SK-N-SH treated with all-trans-retinoic acid at 6 μM for 48 hours (cell line): ENCODE results near the gene MYCN.

ENCODE experiments used
- PPARA ChIP-seq: fragments of 250-450 bp; sonication (Bioruptor Pico); IDR thresholded peaks from 2 replicates; pipeline ENCODE4 v1.5.0; 2020; ENCODE audit warnings: mild to moderate bottlenecking, borderline replicate concordance
- ZFP3 ChIP-seq: fragments of 250-450 bp; sonication (Bioruptor Pico); IDR thresholded peaks from 2 replicates; pipeline ENCODE4 v1.5.0; 2020; ENCODE audit warnings: mild to moderate bottlenecking, moderate library complexity
- ZFP30 ChIP-seq: fragments of 450-650 bp; formaldehyde crosslinking; IDR thresholded peaks from 2 replicates; pipeline ENCODE4 v1.5.0; 2022; ENCODE audit warnings: mild to moderate bottlenecking, moderate library complexity
- TF ChIP-seq, protein P1 (sequence below): fragments of 250-450 bp; sonication (Bioruptor Pico); IDR thresholded peaks from 2 replicates; pipeline ENCODE4 v1.8.0; 2020; ENCODE audit warnings: mild to moderate bottlenecking, moderate library complexity, borderline replicate concordance
- TF ChIP-seq, protein P2 (sequence below): fragments of 250-450 bp; sonication (Bioruptor Pico); IDR thresholded peaks from 2 replicates; pipeline ENCODE4 v1.5.1; 2021; ENCODE audit warnings: mild to moderate bottlenecking, moderate library complexity

DNA sequence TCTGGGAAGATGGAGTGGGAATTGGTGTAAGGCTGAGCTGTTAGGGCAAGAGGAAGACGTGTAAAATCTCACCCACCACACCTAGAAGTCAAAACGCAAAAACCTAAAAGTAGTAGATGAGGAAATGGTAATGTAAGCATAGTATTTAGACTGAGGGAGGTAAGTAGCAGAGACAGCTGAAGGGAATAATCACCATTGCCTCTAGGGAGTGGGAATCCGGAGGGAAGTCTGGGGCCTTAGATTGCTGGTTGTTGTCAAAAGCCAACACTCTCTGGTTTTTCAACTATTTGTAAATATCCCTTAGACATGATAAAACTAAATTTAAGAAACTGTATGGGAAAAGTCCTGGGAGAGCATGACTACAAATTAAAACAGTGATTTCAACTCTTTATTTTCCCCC is 28.7 kb upstream of the MYCN start:
- TF ChIP-seq, protein P1, sequence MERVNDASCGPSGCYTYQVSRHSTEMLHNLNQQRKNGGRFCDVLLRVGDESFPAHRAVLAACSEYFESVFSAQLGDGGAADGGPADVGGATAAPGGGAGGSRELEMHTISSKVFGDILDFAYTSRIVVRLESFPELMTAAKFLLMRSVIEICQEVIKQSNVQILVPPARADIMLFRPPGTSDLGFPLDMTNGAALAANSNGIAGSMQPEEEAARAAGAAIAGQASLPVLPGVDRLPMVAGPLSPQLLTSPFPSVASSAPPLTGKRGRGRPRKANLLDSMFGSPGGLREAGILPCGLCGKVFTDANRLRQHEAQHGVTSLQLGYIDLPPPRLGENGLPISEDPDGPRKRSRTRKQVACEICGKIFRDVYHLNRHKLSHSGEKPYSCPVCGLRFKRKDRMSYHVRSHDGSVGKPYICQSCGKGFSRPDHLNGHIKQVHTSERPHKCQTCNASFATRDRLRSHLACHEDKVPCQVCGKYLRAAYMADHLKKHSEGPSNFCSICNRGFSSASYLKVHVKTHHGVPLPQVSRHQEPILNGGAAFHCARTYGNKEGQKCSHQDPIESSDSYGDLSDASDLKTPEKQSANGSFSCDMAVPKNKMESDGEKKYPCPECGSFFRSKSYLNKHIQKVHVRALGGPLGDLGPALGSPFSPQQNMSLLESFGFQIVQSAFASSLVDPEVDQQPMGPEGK = no peak
- TF ChIP-seq, protein P2, sequence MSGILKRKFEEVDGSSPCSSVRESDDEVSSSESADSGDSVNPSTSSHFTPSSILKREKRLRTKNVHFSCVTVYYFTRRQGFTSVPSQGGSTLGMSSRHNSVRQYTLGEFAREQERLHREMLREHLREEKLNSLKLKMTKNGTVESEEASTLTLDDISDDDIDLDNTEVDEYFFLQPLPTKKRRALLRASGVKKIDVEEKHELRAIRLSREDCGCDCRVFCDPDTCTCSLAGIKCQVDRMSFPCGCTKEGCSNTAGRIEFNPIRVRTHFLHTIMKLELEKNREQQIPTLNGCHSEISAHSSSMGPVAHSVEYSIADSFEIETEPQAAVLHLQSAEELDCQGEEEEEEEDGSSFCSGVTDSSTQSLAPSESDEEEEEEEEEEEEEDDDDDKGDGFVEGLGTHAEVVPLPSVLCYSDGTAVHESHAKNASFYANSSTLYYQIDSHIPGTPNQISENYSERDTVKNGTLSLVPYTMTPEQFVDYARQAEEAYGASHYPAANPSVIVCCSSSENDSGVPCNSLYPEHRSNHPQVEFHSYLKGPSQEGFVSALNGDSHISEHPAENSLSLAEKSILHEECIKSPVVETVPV = no peak
- TF ChIP-seq ZFP30 (CRISPR knock-in tag) (no peak), PPARA (CRISPR knock-in tag) (no peak), ZFP3 (CRISPR knock-in tag) (no peak)
